K562 (cell line): ENCODE results near the gene TTC24.

Source experiments
- BACH1 ChIP-seq: fragments of 200-800 bp; sonication (Bioruptor generic); IDR thresholded peaks from 2 replicates; pipeline ENCODE4 v1.6.1; 2016; ENCODE audit warnings: missing genetic modification characterization, missing compliant biosample characterization
- BHLHE40 ChIP-seq: IDR thresholded peaks from 2 replicates; pipeline ENCODE4 v1.6.1; 2011; ENCODE audit warnings: low read length, improper control_type of control experiment
- ELF4 ChIP-seq: fragments of 450-650 bp; formaldehyde crosslinking; IDR thresholded peaks from 2 replicates; pipeline ENCODE4 v1.4.0; 2022; ENCODE audit warnings: missing genetic modification characterization
- FIP1L1 ChIP-seq: fragments of 200-400 bp; formaldehyde crosslinking; IDR thresholded peaks from 2 replicates; pipeline ENCODE4 v1.6.1; 2018; ENCODE audit warnings: mild to moderate bottlenecking, low read depth, low read length; ENCODE audit not compliant: poor library complexity, severe bottlenecking
- NCOA1 ChIP-seq: fragments of 450-650 bp; IDR thresholded peaks from 2 replicates; pipeline ENCODE4 v1.6.1; 2016; ENCODE audit warnings: low read depth
- NFRKB ChIP-seq: fragments of 450-650 bp; IDR thresholded peaks from 2 replicates; pipeline ENCODE4 v1.6.1; 2016; ENCODE audit warnings: low read depth
- RBBP5 ChIP-seq: fragments of 200-600 bp; sonication (generic); IDR thresholded peaks from 2 replicates; pipeline ENCODE4 v1.6.1; 2012; ENCODE audit warnings: borderline replicate concordance, mild to moderate bottlenecking, low read length, control low read depth, inconsistent platforms; ENCODE audit not compliant: insufficient read depth, poor library complexity, severe bottlenecking
- TAF15 ChIP-seq: fragments of 200-400 bp; formaldehyde crosslinking; IDR thresholded peaks from 2 replicates; pipeline ENCODE4 v1.6.1; 2017; ENCODE audit warnings: mild to moderate bottlenecking, low read depth, low read length, moderate library complexity
- TCF7 ChIP-seq: sonication (generic); IDR thresholded peaks from 2 replicates; pipeline ENCODE4 v1.6.1; 2016; ENCODE audit warnings: antibody characterized with exemption, borderline replicate concordance
- ZNF384 ChIP-seq: IDR thresholded peaks from 2 replicates; pipeline ENCODE4 v1.6.1; 2012; ENCODE audit warnings: low read depth, low read length, improper control_type of control experiment
- ZNF57 ChIP-seq: fragments of 450-650 bp; formaldehyde crosslinking; IDR thresholded peaks from 2 replicates; pipeline ENCODE4 v1.4.0; 2020; ENCODE audit warnings: mild to moderate bottlenecking, moderate library complexity
- TF ChIP-seq, protein P1 (sequence below): sonication (generic); formaldehyde crosslinking; IDR thresholded peaks from 2 replicates; pipeline ENCODE4 v1.9.0; 2022; ENCODE audit warnings: mild to moderate bottlenecking, missing genetic modification reagents
- TF ChIP-seq, protein P2 (sequence below): conservative IDR thresholded peaks from 2 replicates; pipeline ENCODE4 v1.6.1; 2011; ENCODE audit warnings: low read depth, mild to moderate bottlenecking, low read length; ENCODE audit not compliant: control insufficient read depth
- TF ChIP-seq, protein P3 (sequence below), 3 experiments: IDR thresholded peaks in 2 of 3; conservative IDR thresholded peaks in 1 of 3; 2 replicates each; pipeline ENCODE4 v1.5.1; 2011 to 2012; ENCODE audit warnings: low read length in 3 of 3, mild to moderate bottlenecking in 3 of 3, control low read depth in 2 of 3, improper control_type of control experiment in 1 of 3, inconsistent platforms in 1 of 3, low read depth in 1 of 3, mixed read lengths in 1 of 3, moderate library complexity in 1 of 3; ENCODE audit not compliant: insufficient read depth in 2 of 3

DNA sequence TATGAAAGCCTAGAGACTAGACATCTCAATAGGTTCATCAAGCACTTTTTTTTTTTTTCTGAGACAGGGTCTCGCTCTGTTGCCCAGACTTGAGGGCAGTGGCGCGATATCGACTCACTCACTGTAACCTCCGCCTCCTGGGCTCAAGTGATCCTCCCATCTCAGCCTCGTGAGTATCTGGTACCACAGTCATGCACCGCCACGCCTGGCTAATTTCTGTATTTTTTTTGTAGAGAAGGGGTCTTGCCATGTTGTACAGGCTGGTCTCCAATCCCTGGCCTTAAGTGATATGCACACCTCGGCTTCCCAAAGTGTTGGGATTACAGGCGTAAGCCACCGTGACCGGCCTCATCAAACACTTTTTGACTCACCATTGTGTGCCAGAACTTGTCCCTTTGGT lies 22.4 kb downstream of the TTC24 start:
- TF ChIP-seq FIP1L1 (no peak), ZNF57 (CRISPR knock-in tag) (no peak), ELF4 (CRISPR knock-in tag) (no peak), NFRKB (no peak), ZNF384 (no peak), BHLHE40 (no peak), BACH1 (tag) (no peak), NCOA1 (no peak), RBBP5 (no peak), TAF15 (no peak), TCF7 (no peak)
- TF ChIP-seq, protein P1, sequence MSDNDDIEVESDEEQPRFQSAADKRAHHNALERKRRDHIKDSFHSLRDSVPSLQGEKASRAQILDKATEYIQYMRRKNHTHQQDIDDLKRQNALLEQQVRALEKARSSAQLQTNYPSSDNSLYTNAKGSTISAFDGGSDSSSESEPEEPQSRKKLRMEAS (CRISPR knock-in tag), result no peak
- TF ChIP-seq, protein P2, sequence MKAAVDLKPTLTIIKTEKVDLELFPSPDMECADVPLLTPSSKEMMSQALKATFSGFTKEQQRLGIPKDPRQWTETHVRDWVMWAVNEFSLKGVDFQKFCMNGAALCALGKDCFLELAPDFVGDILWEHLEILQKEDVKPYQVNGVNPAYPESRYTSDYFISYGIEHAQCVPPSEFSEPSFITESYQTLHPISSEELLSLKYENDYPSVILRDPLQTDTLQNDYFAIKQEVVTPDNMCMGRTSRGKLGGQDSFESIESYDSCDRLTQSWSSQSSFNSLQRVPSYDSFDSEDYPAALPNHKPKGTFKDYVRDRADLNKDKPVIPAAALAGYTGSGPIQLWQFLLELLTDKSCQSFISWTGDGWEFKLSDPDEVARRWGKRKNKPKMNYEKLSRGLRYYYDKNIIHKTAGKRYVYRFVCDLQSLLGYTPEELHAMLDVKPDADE, result no peak
- TF ChIP-seq, protein P3, sequence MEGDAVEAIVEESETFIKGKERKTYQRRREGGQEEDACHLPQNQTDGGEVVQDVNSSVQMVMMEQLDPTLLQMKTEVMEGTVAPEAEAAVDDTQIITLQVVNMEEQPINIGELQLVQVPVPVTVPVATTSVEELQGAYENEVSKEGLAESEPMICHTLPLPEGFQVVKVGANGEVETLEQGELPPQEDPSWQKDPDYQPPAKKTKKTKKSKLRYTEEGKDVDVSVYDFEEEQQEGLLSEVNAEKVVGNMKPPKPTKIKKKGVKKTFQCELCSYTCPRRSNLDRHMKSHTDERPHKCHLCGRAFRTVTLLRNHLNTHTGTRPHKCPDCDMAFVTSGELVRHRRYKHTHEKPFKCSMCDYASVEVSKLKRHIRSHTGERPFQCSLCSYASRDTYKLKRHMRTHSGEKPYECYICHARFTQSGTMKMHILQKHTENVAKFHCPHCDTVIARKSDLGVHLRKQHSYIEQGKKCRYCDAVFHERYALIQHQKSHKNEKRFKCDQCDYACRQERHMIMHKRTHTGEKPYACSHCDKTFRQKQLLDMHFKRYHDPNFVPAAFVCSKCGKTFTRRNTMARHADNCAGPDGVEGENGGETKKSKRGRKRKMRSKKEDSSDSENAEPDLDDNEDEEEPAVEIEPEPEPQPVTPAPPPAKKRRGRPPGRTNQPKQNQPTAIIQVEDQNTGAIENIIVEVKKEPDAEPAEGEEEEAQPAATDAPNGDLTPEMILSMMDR (IDR thresholded peaks at IDR 0.05 in 2 of 3, conservative IDR thresholded peaks at IDR 0.05 in 1 of 3; ENCODE audit: insufficient read depth in 2 of 3, low read depth in 1 of 3, low read length in 3 of 3), result no peak
